HG03521 (cell line): ENCODE results near the gene ABCD3.
"Not testable (repeated sequence)": the region's sequence is repeated elsewhere in the genome, so short reads cannot be mapped to it uniquely, and the experiment has no call there.

Experiments used
- ATAC-seq: cut with Tn5 transposase; IDR thresholded peaks from one replicate; pipeline ENCODE4 v1.9.1; 2021; ENCODE audit warnings: mild to moderate bottlenecking, moderate library complexity; ENCODE audit not compliant: unreplicated experiment

ABCD3 gene

GRCh38 chr1:94543893-94544635 lies 125.9 kb downstream of the ABCD3 start:
- ATAC-seq = no peak

GRCh38 chr1:94544706-94545490 lies 126.7 kb downstream of the ABCD3 start:
- no peak for ATAC-seq

- ATAC-seq = no peak
These were observed 131.5 kb downstream of the ABCD3 start for GRCh38 chr1:94549706-94550105.

- ATAC-seq = no peak
These were observed 132.2 kb downstream of the ABCD3 start for GRCh38 chr1:94550396-94550795.

- ATAC-seq = no peak
These were observed 132.6 kb downstream of the ABCD3 start for GRCh38 chr1:94550800-94551241.

- no peak for ATAC-seq
These were observed 133.3 kb downstream of the ABCD3 start for GRCh38 chr1:94551449-94551848.

GRCh38 chr1:94552071-94552586 lies 133.9 kb downstream of the ABCD3 start:
- no peak for ATAC-seq

- ATAC-seq = no peak
These were observed 135.1 kb downstream of the ABCD3 start for GRCh38 chr1:94553323-94553730.

GRCh38 chr1:94553931-94554330 lies 135.7 kb downstream of the ABCD3 start:
- no peak for ATAC-seq

GRCh38 chr1:94554580-94554979 lies 136.4 kb downstream of the ABCD3 start:
- no peak for ATAC-seq

GRCh38 chr1:94555091-94555490 lies 136.9 kb downstream of the ABCD3 start:
- no peak for ATAC-seq

- no peak for ATAC-seq
These were observed 141.7 kb downstream of the ABCD3 start for GRCh38 chr1:94559921-94560320.

- ATAC-seq = no peak
These were observed 142.1 kb downstream of the ABCD3 start for GRCh38 chr1:94560333-94560732.

GRCh38 chr1:94562519-94563260 lies 144.5 kb downstream of the ABCD3 start:
- ATAC-seq = no peak

GRCh38 chr1:94565901-94566300 lies 147.7 kb downstream of the ABCD3 start:
- no peak for ATAC-seq

GRCh38 chr1:94566436-94566835 lies 148.2 kb downstream of the ABCD3 start:
- ATAC-seq = not testable (repeated sequence)

- ATAC-seq = not testable (repeated sequence)
These were observed 149.9 kb downstream of the ABCD3 start for GRCh38 chr1:94567975-94568607.
